ENCODE data around the gene APRT.
"Not testable (repeated sequence)": the region's sequence is repeated elsewhere in the genome, so short reads cannot be mapped to it uniquely, and the experiment has no call there.

Gene APRT

GRCh38 chr16:88841521-88842307 lies 30.0 kb upstream of the APRT start:
- no peak for DNase-seq

- DNase-seq: no peak
Observed at GRCh38 chr16:88840600-88841215, 29.0 kb upstream of the APRT start.

- DNase-seq: no peak
Observed at GRCh38 chr16:88839745-88840599, 28.2 kb upstream of the APRT start.

- no peak for DNase-seq
Observed at GRCh38 chr16:88839026-88839529, 27.4 kb upstream of the APRT start.

- DNase-seq: no peak
Observed at GRCh38 chr16:88838566-88838965, 26.8 kb upstream of the APRT start.

- DNase-seq: no peak
Observed at GRCh38 chr16:88837806-88838205, 26.1 kb upstream of the APRT start.

GRCh38 chr16:88836791-88837190 lies 25.1 kb upstream of the APRT start:
- DNase-seq: no peak

GRCh38 chr16:88835818-88836217 lies 24.1 kb upstream of the APRT start:
- no peak for DNase-seq

GRCh38 chr16:88835383-88835782 lies 23.7 kb upstream of the APRT start:
- no peak for DNase-seq

- DNase-seq: no peak
Observed at GRCh38 chr16:88834670-88835069, 22.9 kb upstream of the APRT start.

- no peak for DNase-seq
Observed at GRCh38 chr16:88833086-88833485, 21.4 kb upstream of the APRT start.

- DNase-seq: no peak
Observed at GRCh38 chr16:88831838-88832237, 20.1 kb upstream of the APRT start.

GRCh38 chr16:88830783-88831182 lies 19.1 kb upstream of the APRT start:
- no peak for DNase-seq

- no peak for DNase-seq
Observed at GRCh38 chr16:88830258-88830657, 18.5 kb upstream of the APRT start.

- no peak for DNase-seq
Observed at GRCh38 chr16:88828711-88829110, 17.0 kb upstream of the APRT start.

- no peak for DNase-seq
Observed at GRCh38 chr16:88827727-88828126, 16.0 kb upstream of the APRT start.

- no peak for DNase-seq
Observed at GRCh38 chr16:88826070-88826840, 14.5 kb upstream of the APRT start.

- no peak for DNase-seq
Observed at GRCh38 chr16:88825146-88825545, 13.4 kb upstream of the APRT start.

GRCh38 chr16:88824256-88825077 lies 12.7 kb upstream of the APRT start:
- no peak for DNase-seq

GRCh38 chr16:88823646-88824045 lies 11.9 kb upstream of the APRT start:
- not testable (repeated sequence) for DNase-seq

GRCh38 chr16:88822281-88823040 lies 10.7 kb upstream of the APRT start:
- DNase-seq: no peak
